GM18873 (cell line): ENCODE results near the gene FRMD3.
"Not testable (repeated sequence)": the region's sequence is repeated elsewhere in the genome, so short reads cannot be mapped to it uniquely, and the experiment has no call there.

Experiments used
- ATAC-seq: cut with Tn5 transposase; IDR thresholded peaks from one replicate; pipeline ENCODE4 v1.9.1; 2021; ENCODE audit warnings: mild to moderate bottlenecking, moderate library complexity, moderate number of reproducible peaks; ENCODE audit not compliant: unreplicated experiment, low FRiP score

Gene FRMD3

DNA sequence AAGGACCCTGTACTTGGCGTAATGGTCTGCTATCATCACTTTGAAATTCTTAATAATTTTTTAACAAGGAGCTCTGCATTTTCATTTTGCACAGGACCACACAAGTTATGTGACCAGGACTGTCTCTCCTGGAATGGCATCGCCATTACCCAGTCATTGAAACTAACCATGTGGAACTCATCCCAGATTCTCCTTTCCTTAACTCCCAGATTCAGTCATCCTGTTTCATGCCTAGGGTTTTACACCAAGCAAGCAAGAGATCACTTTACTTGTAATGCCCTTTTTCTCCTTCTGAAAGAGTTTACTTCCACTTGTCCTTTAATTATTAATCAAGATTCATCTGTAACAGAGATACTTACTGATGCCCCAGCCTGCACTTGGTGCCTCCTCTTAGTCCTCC is 12.0 kb downstream of the FRMD3 start:
- ATAC-seq: no peak

DNA sequence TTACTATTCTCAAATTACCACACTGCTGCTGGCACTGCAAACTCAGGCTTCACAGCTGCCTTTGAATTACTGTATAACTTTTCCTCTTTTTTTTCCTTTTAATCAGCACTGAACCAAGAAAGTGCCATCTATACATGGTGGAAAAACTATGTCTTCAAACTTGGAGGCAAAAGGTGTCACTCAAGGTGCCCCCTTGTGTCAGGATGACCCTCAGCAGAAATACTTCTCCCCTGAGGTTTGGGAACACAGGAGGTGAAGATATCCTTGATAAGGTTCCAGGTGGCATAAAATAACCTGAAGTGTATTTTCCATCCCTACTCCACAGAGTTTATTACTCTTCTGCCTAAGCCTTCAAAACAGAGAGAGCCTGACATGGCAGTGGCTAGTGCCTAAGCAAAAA is 14.5 kb downstream of the FRMD3 start:
- ATAC-seq: no peak

DNA sequence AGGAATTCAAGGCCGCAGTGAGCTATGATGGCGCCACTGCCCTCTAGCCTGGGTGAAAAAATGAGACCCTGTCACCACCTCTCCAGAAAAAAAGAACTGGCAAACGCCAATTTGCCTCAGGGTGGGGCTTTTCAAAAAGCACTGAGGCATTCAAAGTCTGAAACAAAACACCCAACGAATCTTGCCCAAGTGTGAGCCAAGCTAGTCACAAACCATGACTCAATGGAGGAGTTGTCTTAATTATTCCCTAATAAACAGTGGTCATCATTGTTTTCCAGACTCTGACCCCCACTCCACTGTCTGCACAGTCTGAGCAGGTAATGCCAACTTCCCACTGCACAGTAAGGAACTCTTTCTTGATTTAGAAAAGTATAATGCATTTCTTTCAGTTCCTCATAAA is 16.8 kb downstream of the FRMD3 start:
- ATAC-seq: no peak

DNA sequence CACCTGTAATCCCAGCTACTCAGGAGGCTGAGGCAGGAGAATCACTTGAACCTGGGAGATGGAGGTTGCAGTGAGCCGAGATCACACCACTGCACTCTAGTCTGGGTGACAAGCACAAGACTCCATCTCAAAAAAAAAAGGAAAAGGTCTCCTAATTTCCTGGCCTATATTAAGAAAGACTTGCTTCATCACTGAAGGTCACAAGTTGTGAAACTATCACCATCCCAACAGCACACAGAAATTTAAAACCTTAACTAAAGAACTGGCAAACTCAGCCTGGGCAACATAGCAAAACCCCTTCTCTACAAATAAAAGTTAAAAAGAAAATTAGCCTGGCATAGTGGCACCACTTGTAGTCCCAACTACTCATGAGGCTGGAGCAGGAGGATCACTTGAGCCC is 17.2 kb downstream of the FRMD3 start:
- no peak for ATAC-seq

DNA sequence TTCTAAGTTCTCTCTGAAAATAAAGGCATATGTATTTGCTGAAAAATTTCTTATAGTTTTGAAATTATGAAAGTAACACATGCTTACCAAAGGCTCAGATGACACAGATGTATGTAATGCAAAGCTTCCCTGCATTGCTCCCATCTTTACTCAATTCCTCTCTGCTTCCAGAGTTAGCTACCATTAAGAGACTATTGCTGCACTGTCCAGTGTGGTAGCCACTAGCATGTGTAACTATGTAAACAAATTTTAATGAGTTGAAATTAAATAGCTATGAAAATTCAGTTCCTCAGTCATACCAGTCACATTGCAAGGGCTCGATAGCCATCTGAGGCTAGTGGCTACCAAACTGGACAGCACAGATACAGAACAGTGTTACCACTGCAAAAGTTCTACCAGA is 17.9 kb downstream of the FRMD3 start:
- ATAC-seq: no peak

DNA sequence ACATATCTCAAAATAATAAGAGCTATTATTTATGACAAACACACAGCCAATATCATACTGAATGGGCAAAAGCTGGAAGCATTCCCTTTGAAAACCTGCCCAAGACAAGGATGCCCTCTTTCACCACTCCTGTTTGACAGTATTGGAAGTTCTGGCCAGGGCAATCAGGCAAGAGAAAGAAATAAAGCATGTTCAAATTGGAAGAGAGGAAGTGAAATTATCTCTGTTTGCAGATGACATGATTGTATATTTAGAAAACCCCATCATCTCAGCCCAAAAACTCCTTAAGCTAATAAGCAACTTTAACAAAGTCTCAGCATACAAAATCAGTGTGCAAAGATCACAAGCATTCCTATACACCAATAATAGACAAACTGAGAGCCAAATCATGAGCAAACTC is 20.2 kb downstream of the FRMD3 start:
- not testable (repeated sequence) for ATAC-seq

DNA sequence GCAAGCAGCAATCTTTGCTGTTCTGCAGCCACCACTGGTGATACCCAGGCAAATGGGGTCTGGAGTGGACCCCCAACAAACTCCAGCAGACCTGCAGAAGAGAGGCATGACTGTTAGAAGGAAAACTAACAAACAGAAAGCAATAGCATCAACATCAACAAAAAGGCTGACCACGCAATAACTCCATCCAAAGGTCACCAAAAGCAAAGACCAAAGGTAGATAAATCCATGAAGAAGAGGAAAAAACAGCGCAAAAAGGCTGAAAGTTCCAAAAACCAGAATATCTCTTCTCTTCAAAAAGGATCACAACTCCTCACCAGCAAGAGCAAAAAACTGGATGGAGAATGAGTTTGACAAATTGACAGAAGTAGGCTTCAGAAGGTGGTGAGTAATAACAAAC is 23.4 kb downstream of the FRMD3 start:
- no peak for ATAC-seq

DNA sequence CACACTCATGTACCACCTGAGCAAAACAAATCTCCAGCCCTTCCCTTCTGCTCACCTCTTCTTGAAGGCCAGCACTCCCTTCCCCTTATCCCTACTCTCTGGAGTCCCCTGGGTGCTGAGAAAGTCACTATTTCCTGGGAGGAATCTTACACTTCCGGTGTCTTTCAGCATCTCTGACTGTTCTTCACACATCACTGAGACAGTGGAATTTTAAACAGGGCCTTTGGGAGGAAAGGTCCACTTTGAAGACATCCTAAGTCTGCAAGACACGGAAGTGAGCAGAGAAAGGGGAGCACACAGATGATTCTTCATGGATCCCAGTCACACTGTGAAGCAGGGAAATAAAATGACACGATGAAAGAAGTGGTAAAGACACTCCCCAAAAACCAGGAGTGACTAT is 25.6 kb downstream of the FRMD3 start:
- ATAC-seq: no peak

DNA sequence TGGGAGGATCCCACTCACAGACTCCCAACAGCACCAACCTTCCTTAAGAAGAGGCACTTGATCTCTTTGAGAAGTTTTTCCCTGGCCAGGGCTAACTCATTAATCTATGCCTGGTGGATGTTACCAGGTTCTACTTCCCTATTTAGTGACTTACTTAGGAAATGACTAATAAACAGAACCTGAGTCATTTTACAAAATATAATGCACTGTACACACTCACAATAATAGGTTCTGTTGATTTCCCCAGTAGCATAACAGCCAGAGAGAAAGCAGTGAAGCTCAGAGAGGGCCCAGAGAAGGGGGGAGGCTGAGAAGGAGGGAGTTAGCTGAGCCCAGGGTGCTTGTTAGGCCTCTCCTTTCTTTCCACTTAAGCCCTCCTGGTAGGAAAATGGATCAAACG is 27.1 kb downstream of the FRMD3 start:
- ATAC-seq: peak; percentile 96

DNA sequence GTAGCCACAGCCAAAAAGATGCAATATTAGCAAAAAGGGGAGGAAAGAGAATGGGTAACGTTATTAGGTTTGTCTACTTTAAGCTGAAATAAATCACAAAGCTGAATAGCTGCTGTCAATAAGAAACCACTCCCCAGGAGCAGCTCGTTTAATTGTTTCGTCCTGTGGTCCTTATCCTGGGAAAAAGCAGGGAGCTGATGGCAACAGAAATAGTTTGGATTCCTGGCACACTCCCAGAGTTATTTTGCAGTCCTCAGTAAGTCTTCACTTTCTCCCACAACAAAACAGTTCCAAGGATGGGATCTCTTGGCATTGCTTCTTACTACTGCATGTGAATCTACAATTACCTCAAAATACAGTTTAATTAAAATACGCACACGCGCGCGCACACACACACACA is 28.8 kb downstream of the FRMD3 start:
- ATAC-seq: no peak

DNA sequence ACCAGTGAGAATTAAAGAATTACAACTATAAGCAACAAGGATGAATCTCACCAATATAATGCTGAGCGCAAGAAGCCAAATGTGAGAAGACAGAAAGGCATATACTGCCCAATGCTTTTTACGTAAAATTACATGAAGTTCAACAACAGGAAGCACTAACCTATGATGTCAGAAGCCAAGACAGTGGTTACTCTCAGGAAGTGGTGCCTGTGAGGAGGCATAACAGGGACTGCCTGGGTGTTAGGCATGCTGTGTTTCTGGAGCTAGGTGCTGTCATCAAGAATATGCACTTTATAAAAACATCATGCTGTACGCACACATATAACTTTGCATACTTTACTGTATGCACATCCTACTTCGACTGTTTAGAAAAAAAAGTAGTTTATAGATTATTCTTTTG is 30.1 kb downstream of the FRMD3 start:
- ATAC-seq: no peak

DNA sequence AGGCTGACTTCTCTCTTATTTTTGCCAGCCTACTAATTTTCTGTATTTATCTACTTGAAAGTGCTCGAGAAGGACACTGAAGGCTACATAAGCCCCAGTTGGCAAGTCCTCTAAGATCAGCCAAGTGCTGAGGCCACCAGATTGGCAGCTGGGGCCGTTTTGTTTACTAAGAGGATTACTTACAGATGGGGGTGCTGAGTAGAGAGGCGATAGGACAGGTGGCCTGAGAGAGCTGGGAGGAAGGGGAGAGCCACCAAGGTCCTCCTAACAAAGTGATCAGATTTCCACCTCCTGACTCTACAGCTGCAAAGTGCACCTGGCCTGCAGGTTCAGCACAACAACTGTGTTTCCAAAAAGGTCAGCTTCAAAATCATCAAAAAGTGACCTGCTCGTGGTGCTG is 32.9 kb downstream of the FRMD3 start:
- no peak for ATAC-seq

DNA sequence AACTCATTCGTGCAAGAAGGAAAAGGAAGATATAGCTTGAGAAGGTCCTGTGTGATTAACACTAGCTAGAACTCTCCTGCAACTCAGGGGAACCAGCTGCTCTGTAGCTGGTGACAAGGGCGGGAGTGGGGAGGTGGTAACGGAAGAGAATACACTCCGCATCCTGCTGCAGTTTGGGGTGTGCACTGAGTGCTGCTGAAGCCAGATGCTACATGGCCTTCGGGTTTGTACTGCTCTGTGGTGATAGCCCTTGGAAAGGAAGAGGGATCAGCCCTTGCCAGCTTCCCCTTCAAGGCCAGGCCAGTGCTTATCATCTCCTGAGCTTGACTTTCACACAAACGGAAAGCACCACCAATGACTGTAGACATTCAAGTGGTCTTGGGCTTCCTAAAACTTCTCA is 34.3 kb downstream of the FRMD3 start:
- no peak for ATAC-seq

DNA sequence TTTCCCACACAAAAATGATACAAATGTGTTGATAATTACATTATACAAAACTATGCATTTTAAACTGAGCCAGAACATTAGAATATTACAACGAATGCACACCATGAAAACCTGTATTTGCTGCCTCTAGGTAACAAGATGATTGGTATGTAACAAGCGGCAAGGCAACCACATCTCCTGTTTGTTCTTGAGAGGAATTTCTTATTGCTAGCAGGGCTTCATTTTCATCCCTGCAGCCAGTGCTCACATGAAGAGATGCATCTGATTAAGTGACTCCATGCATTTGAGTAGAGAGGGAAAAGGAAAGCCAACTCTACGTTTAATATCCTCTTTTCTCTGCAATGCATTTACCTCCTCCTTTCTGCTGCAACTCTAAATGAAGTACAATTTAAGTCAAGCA is 36.6 kb downstream of the FRMD3 start:
- ATAC-seq: no peak

DNA sequence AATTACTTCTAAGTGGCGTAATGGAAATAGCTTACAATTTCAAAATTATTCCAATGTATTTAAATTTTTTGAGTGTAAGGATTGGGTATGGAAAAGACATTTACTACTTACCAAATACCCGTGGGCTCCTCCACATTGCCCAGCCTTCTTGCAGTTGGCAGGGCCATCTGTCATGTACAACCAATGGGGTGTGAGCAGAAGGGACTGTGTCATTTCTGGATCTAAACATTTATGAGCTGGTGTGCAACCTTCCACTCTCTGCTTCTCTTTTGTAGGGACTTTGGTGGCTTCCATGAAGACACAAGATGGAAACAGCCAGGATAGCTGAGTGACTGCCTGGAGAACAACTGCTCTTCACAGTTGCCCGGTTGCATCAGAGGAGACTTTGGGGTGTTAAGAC is 40.8 kb downstream of the FRMD3 start:
- ATAC-seq: no peak

DNA sequence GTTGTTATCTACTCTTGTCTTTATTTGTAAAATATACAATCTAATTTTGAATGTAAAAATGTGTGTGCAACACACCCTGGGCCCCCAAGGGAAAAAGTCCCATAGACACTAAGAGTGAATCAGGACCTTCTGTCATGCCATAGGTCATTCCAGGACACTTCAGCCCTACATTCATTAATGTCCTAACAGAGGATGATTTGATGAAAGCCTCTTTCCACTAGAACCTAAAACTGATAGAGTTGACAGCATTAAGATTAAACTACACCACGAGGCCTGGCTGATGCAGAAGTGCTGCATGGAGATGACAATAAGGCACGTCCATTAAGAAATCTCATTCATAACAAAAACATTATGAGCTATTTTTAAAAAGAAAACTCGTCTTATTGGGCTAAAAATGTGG is 46.2 kb downstream of the FRMD3 start:
- no peak for ATAC-seq

DNA sequence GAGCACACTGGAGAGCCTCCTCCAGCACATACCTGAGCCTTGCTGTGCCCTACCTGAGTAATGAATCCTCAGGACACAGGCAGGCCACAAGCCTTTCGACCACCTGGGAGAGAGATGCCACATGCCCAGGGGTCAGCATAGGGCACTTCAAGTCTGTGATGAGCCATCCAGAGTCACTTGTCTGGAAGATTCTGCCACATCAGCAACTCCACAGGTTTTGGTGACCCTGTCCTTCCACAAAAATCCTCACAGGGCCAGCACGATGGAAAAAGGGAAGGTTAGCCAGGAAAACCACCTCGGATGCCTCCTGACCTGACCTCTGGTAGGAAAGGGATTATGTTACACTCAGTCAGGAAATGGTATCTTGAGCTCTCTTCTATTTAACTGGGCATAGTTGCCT is 46.8 kb downstream of the FRMD3 start:
- no peak for ATAC-seq

DNA sequence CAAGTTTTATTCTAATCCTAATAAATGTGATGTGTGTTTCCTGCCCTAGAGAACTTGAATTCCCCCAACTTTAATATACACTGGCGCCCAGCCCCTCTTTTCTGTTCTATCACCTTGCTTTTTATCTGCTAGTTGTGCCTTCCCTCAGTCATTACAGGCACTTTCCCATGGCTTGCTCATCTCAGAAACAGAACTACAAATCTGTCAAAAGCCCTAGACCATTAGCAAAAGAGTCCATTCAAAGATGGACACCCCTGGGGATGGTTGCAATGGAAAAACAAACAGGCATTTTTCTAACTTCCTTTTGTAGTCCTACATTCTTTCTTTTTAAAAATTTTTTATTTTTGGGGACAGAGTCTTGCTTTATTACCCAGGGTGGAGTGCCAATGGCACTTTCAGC is 48.2 kb downstream of the FRMD3 start:
- ATAC-seq: no peak

DNA sequence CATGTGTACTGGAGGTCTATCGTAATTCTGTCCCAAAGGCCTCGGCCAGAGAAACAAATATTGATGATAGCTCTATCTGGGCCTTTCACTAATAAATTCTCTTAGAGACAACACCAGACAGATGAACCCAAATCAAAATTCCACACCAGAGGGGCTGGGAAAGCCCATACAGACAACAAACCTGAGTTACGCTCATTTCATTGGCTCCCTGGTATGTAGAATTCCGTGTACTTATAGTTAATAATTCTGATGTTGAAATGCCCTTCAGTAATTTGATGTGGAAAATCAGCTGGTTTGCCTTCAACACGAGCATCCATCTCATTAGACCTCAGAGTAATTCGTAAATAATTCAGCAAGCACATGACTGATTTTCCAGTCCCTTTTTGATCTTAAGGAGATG is 53.2 kb downstream of the FRMD3 start:
- ATAC-seq: no peak

DNA sequence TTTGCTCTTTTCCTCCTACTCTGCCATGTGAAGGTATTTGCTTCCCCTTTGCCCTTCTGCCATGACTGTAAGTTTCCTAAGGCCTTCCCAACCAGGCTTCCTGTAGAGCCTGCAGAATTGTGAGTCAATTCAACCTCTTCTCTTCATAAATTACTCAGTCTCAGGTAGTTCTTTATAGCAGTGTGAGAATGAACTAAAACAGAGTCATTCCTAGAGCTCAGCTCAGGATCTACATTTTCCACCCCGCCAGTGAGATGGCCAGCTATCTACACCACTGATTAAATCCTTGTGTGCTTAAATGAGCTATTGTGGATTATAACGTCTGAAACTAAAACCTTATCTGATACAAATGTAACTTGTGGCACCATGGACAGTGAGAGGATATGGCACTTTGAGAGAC is 55.0 kb downstream of the FRMD3 start:
- ATAC-seq: no peak

DNA sequence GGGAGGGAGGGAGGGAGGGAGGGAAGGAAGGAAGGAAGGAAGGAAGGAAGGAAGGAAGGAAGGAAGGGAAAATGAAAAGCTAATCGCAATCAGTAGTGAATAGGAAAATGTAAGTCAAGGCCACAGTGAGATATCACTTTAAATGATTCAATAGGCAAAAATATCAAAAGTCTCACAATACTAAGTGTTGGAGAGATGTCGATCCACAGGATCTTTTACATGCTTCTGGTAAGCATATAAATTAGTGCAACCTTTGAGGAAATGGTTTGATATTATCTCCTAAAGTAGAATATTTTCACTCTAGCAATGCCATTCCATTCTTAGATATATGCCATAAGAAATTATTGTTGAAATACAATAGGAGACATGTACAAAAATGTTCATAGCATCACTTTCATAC is 58.4 kb downstream of the FRMD3 start:
- ATAC-seq: no peak

DNA sequence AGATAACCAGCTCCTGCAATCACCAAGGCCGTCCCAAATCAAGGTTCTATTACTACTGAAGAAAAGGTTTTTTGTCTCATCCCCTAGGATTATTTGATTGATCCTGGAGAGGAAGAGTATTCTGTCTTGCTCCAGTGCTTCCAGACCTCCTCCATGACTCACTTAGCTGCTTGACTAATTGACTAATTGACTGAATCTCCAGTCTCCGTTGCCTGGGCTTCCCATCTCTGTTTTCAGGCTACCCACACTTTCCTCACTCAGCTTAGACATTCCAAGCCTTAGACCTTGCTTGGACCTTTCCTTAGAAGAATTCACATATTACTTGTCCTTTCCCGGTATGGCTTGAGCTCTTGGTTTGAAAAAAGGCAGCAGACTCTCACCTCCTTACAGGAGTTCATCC is 60.6 kb downstream of the FRMD3 start:
- ATAC-seq: no peak

DNA sequence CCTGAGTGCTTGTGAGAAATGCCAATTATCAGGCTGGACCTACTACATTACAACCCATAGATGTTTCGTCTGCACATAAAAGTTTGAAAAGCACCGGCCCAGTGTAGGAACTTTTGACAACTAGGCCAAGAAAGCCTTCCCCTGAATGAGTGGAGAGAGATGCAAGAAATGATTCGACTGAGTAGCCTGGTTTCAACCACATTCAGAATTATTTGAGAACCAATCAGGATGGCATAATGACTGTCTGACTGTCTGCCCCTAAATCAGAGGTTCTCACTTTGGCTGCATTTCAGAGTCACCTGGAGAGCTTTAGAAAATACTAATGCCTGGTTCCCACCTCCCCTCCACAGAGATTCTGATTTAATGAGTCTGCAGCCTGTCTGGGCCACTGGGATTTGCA is 61.1 kb downstream of the FRMD3 start:
- ATAC-seq: no peak

DNA sequence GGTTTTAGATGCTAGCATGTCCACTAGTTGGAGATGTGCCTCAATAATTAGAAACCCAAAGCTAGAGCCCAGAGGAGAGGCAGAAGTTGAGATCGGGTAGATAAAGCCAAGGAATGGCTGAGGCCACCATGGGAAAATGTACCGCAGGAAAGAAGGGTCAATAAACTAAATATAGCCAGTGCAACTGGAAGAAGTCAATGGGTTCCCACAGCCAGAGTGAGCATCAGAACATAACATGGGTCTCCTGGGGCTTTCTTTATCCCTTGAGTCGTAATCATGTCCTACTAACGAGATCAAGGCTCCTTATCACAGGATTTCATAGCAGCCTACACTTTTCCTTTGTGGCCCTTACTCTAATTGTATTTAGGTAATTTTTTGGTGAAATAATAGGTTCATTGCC is 61.7 kb downstream of the FRMD3 start:
- no peak for ATAC-seq
